ENCODE data around the gene FZD2. TPM values are rescaled to one million over a fixed set of nuclear protein-coding genes. Genes with fewer than 3 reads are reported as not detected.

Gene FZD2
- total and polyA plus RNA-seq, 2 of the 13 experiments (the other 11 are each of a cell fraction or from before 2014, with no cell fraction given), result 0.07 to 0.13 TPM

DNA sequence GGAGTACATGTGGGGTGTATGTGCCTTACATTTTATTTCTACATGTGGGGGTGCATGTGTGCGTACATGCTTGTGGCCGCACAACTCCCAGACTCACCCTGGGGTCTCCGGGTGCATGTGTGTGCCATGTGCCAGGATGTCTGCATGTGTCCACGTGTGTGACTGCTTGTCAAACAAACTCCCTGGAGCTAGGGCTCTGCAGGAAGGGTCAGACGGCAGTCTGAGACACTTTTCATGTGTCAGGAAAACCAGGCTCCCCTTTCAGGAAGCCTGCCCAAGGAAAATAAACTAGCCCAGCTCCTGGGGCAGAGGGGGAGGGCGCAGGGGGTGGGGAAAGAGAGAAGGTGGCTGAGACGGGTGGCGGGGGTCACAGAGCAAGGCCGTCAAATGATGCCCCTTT, 44.7 kb downstream of the FZD2 start:
- no peak overlapping the region for H3K9ac ChIP-seq (ENCODE audit: insufficient read depth, low read depth, low read length)
- no peaks in the 10 kb centered on the region for H3K36me3 ChIP-seq (replicated peaks in 1 of 2; ENCODE audit: control insufficient read depth in 1 of 2, insufficient read depth in 2 of 2, low read length in 2 of 2)
- POLR2A ChIA-PET, result no interaction called here
- H3K4me1 ChIP-seq (ENCODE audit: insufficient read depth, low read length), result no peaks in the 10 kb centered on the region
- H4K20me1 ChIP-seq (ENCODE audit: insufficient read depth, low read length), result no peaks in the 10 kb centered on the region
- BruUV-seq (replicated peaks), result no TSS peak
- intact Hi-C loops (cut with micrococcal nuclease; ENCODE audit: unreplicated experiment) (no loop called here), in situ Hi-C loops (cut with HindIII; ENCODE audit: extremely low pct_ligation_motif_present, low pct_unique_long_range_greater_than_20kb) (no loop called here)
- TF ChIP-seq ZFP36L2 (CRISPR knock-in tag; IDR thresholded peaks at IDR 0.05) (no peak), RBM22 (optimal IDR thresholded peaks at IDR 0.05; ENCODE audit: low read length) (no peak), ARNT2 (CRISPR knock-in tag; IDR thresholded peaks at IDR 0.05; ENCODE audit: low read depth) (no peak)
- TF ChIP-seq, protein P1, sequence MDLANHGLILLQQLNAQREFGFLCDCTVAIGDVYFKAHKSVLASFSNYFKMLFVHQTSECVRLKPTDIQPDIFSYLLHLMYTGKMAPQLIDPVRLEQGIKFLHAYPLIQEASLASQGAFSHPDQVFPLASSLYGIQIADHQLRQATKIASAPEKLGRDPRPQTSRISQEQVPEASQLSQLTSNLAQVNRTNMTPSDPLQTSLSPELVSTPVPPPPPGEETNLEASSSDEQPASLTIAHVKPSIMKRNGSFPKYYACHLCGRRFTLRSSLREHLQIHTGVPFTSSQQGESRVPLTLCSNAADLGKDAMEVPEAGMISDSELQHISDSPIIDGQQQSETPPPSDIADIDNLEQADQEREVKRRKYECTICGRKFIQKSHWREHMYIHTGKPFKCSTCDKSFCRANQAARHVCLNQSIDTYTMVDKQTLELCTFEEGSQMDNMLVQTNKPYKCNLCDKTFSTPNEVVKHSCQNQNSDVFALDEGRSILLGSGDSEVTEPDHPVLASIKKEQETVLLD (CRISPR knock-in tag; IDR thresholded peaks at IDR 0.05; ENCODE audit: low read depth), result no peak
- TF ChIP-seq, protein P2, sequence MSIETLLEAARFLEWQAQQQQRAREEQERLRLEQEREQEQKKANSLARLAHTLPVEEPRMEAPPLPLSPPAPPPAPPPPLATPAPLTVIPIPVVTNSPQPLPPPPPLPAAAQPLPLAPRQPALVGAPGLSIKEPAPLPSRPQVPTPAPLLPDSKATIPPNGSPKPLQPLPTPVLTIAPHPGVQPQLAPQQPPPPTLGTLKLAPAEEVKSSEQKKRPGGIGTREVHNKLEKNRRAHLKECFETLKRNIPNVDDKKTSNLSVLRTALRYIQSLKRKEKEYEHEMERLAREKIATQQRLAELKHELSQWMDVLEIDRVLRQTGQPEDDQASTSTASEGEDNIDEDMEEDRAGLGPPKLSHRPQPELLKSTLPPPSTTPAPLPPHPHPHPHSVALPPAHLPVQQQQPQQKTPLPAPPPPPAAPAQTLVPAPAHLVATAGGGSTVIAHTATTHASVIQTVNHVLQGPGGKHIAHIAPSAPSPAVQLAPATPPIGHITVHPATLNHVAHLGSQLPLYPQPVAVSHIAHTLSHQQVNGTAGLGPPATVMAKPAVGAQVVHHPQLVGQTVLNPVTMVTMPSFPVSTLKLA (IDR thresholded peaks at IDR 0.05), result peak; percentile 79
- TF ChIP-seq, protein P3, sequence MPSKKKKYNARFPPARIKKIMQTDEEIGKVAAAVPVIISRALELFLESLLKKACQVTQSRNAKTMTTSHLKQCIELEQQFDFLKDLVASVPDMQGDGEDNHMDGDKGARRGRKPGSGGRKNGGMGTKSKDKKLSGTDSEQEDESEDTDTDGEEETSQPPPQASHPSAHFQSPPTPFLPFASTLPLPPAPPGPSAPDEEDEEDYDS (CRISPR knock-in tag; IDR thresholded peaks at IDR 0.05), result no peak
- H3K27me3 ChIP-seq (ENCODE audit: control insufficient read depth in 1 of 2, insufficient read depth in 2 of 2, low read length in 2 of 2), result peaks cover 5 to 24% of the 10 kb centered on the region in 2 experiments; a peak in 4 of 5 replicates
- ATAC-seq, result no peak
- no peak overlapping the region for H3K27ac ChIP-seq (ENCODE audit: extremely low read length, insufficient read depth, low read length)
- no peak for FAIRE-seq
- no peak for DNase-seq (ENCODE audit: low spot score)
- H3K4me2 ChIP-seq (ENCODE audit: low read depth, low read length), result no peak overlapping the region
- H3K9me3 ChIP-seq (ENCODE audit: low read length), result no peaks in the 10 kb centered on the region
- no peak overlapping the region for H2AFZ ChIP-seq (ENCODE audit: low read length)
- WGBS (ENCODE audit: low lambda C conversion rate), result 37% methylated on average over 9 of the region's 9 CpGs
- CTCF ChIA-PET (ENCODE audit: low intra/inter-chr PET ratio, low total read pairs), result no interaction called here
- H3K4me3 ChIP-seq (replicated peaks in 1 of 3; ENCODE audit: insufficient read depth in 1 of 3, low read depth in 2 of 3, low read length in 3 of 3), result no peak overlapping the region
- no peaks in the 10 kb centered on the region for H3K79me2 ChIP-seq (ENCODE audit: insufficient read depth, low read length)
